ENCODE results near the gene SLC15A2.

Gene SLC15A2

GRCh38 chr3:121979734-121980449 lies 85.7 kb downstream of the SLC15A2 start:
- no peak overlapping the region for H3K4me3 ChIP-seq (ENCODE audit: low read depth, low read length)
- no peak for DNase-seq (ENCODE audit: low read depth)
- no peak for TF ChIP-seq CTCF (IDR thresholded peaks at IDR 0.05; ENCODE audit: low read depth, low read length, missing control alignments)

GRCh38 chr3:121980450-121980796 lies 86.2 kb downstream of the SLC15A2 start:
- H3K4me3 ChIP-seq (ENCODE audit: low read depth, low read length), result no peak overlapping the region
- no peak for DNase-seq (ENCODE audit: low read depth)

GRCh38 chr3:121981473-121981872 lies 87.3 kb downstream of the SLC15A2 start:
- no peak for TF ChIP-seq CTCF (IDR thresholded peaks at IDR 0.05; ENCODE audit: low read depth, low read length, missing control alignments)
- no peak for DNase-seq (ENCODE audit: low read depth)
- H3K4me3 ChIP-seq (ENCODE audit: low read depth, low read length), result no peak overlapping the region

More at GRCh38 chr3:121980450-121980796, 86.2 kb downstream of the SLC15A2 start:
- no peak for TF ChIP-seq CTCF (IDR thresholded peaks at IDR 0.05; ENCODE audit: low read depth, low read length, missing control alignments)

- TF ChIP-seq CTCF (IDR thresholded peaks at IDR 0.05; ENCODE audit: low read depth, low read length, missing control alignments), result no peak
- no peak overlapping the region for H3K4me3 ChIP-seq (ENCODE audit: low read depth, low read length)
- no peak for DNase-seq (ENCODE audit: low read depth)
Observed at GRCh38 chr3:121985846-121986245, 91.6 kb downstream of the SLC15A2 start.

- TF ChIP-seq CTCF (IDR thresholded peaks at IDR 0.05; ENCODE audit: low read depth, low read length, missing control alignments), result no peak
- no peak overlapping the region for H3K4me3 ChIP-seq (ENCODE audit: low read depth, low read length)
- no peak for DNase-seq (ENCODE audit: low read depth)
Observed at GRCh38 chr3:121988146-121988545, 93.9 kb downstream of the SLC15A2 start.

GRCh38 chr3:121989943-121990342 lies 95.7 kb downstream of the SLC15A2 start:
- no peak overlapping the region for H3K4me3 ChIP-seq (ENCODE audit: low read depth, low read length)
- TF ChIP-seq CTCF (IDR thresholded peaks at IDR 0.05; ENCODE audit: low read depth, low read length, missing control alignments), result no peak
- no peak for DNase-seq (ENCODE audit: low read depth)
